Calu3 (cell line): ENCODE measurements around the gene DENR. TPM values are rescaled to one million over a fixed set of nuclear protein-coding genes. Genes with fewer than 3 reads are reported as not detected.

Experiments used
- BruUV-seq: library from RNA; stranded (reverse); fragments of 400-500 nt; replicated peaks from 2 replicates; lab custom pipeline; 2021; lab: Mats Ljungman, UMichigan
- CTCF ChIA-PET: fragments of 300-600 bp; sonication (Branson Sonifier 250); formaldehyde crosslinking; loops from one replicate; lab custom pipeline; 2022; ENCODE audit warnings: antibody characterized with exemption; lab: Charles Lee
- DNase-seq: peaks from one replicate; pipeline ENCODE4 v3.0.0; 2022
- H3K27ac Mint-ChIP-seq: one replicate; pipeline ENCODE4 v1.8.0; 2022; ENCODE audit warnings: mixed read lengths; ENCODE audit not compliant: unreplicated experiment
- H3K27me3 Mint-ChIP-seq: one replicate; pipeline ENCODE4 v1.8.0; 2022; ENCODE audit warnings: mixed read lengths; ENCODE audit not compliant: unreplicated experiment
- H3K36me3 Mint-ChIP-seq: one replicate; pipeline ENCODE4 v1.8.0; 2022; ENCODE audit warnings: mild to moderate bottlenecking, moderate library complexity, mixed read lengths; ENCODE audit not compliant: insufficient read depth, unreplicated experiment
- H3K4me1 Mint-ChIP-seq: one replicate; pipeline ENCODE4 v1.8.0; 2022; ENCODE audit warnings: mild to moderate bottlenecking, low read depth, mixed read lengths; ENCODE audit not compliant: unreplicated experiment
- H3K4me3 Mint-ChIP-seq: one replicate; pipeline ENCODE4 v1.8.0; 2022; ENCODE audit warnings: mild to moderate bottlenecking, low read depth, moderate library complexity, mixed read lengths; ENCODE audit not compliant: unreplicated experiment
- H3K9me3 Mint-ChIP-seq: one replicate; pipeline ENCODE4 v1.8.0; 2022; ENCODE audit warnings: low read depth, mixed read lengths; ENCODE audit not compliant: unreplicated experiment
- CTCF ChIP-seq: fragments of 200-600 bp; IDR thresholded peaks from one replicate; pipeline ENCODE4 v1.8.0; 2022; ENCODE audit warnings: antibody characterized with exemption; ENCODE audit not compliant: unreplicated experiment
- intact Hi-C: fragments of 100-400 bp; cut with micrococcal nuclease; formaldehyde crosslinking; loops from one replicate; pipeline ENCODE4 v1.10.0; 2022; ENCODE audit not compliant: unreplicated experiment
- total RNA-seq: library from RNA; stranded (reverse); gene quantifications from 2 replicates; pipeline ENCODE4 v1.2.3, GENCODE V29; 2022

The DENR gene
- total RNA-seq, 1 experiment from 2014 or later, result 83.2 TPM

GRCh38 chr12:122811777-122812176 lies 59.2 kb downstream of the DENR start:
- no peaks in the 10 kb centered on the region for H3K36me3 Mint-ChIP-seq
- H3K9me3 Mint-ChIP-seq, result peaks cover 2% of the 10 kb centered on the region
- no peak overlapping the region for H3K27ac Mint-ChIP-seq
- no peaks in the 10 kb centered on the region for H3K27me3 Mint-ChIP-seq
- TF ChIP-seq CTCF, result no peak
- CTCF ChIA-PET, result interaction anchor here (0.6 kb wide), 1 partner anchor 201 kb away, joined by 3 read pairs; no protein-coding TSS in a partner anchor
- no TSS peak for BruUV-seq
- no peak for DNase-seq
- intact Hi-C loops, result no loop called here
- H3K4me3 Mint-ChIP-seq, result no peak overlapping the region
- peaks cover 10% of the 10 kb centered on the region for H3K4me1 Mint-ChIP-seq

- Mint-ChIP-seq H3K4me3 (no peak overlapping the region), H3K36me3 (no peaks in the 10 kb centered on the region), H3K27me3 (no peaks in the 10 kb centered on the region), H3K4me1 (peaks cover 10% of the 10 kb centered on the region), H3K9me3 (no peaks in the 10 kb centered on the region), H3K27ac (no peak overlapping the region)
- no peak for DNase-seq
- CTCF ChIA-PET, result no interaction called here
- no peak for TF ChIP-seq CTCF
- no TSS peak for BruUV-seq
- intact Hi-C loops, result no loop called here
Measured at GRCh38 chr12:122813310-122813713, 60.7 kb downstream of the DENR start.

GRCh38 chr12:122819209-122819785 lies 66.7 kb downstream of the DENR start:
- no peak for DNase-seq
- intact Hi-C loops, result no loop called here
- H3K27me3 Mint-ChIP-seq, result no peaks in the 10 kb centered on the region
- no peak for TF ChIP-seq CTCF
- peaks cover 24% of the 10 kb centered on the region for H3K36me3 Mint-ChIP-seq
- peaks cover 28% of the 10 kb centered on the region for H3K4me1 Mint-ChIP-seq
- no peak overlapping the region for H3K4me3 Mint-ChIP-seq
- no peaks in the 10 kb centered on the region for H3K9me3 Mint-ChIP-seq
- H3K27ac Mint-ChIP-seq, result no peak overlapping the region
- CTCF ChIA-PET, result interaction anchor here (0.7 kb wide), 1 partner anchor 118 kb away, joined by 3 read pairs; no protein-coding TSS in a partner anchor
- no TSS peak for BruUV-seq

GRCh38 chr12:122820138-122820537 lies 67.5 kb downstream of the DENR start:
- Mint-ChIP-seq H3K4me3 (no peak overlapping the region), H3K9me3 (no peaks in the 10 kb centered on the region), H3K27ac (no peak overlapping the region), H3K27me3 (no peaks in the 10 kb centered on the region), H3K36me3 (peaks cover 26% of the 10 kb centered on the region), H3K4me1 (peaks cover 28% of the 10 kb centered on the region)
- BruUV-seq, result no TSS peak
- no peak for DNase-seq
- no peak for TF ChIP-seq CTCF
- intact Hi-C loops, result no loop called here
- CTCF ChIA-PET, result interaction anchor here (0.6 kb wide), 1 partner anchor 48 kb away, joined by 4 read pairs; no protein-coding TSS in a partner anchor

Other genes starting within 250 kb of the DENR start
- gene RSRC2, start 225.9 kb upstream of the DENR start, total RNA-seq, result 84.0 and 86.9 TPM in 2 replicates
- gene KNTC1, start 225.6 kb upstream of the DENR start, total RNA-seq, result 97.8 and 110 TPM in 2 replicates
- not detected in 2 replicates for gene HCAR2, start 49.5 kb upstream of the DENR start, total RNA-seq
- gene HCAR3, start 36.0 kb upstream of the DENR start, total RNA-seq, result 0.17 TPM in 1 of 2 replicates, not detected in the other
- 5.0 and 5.9 TPM in 2 replicates for gene HCAR1, start 22.0 kb upstream of the DENR start, total RNA-seq
- gene CCDC62, start 21.7 kb downstream of the DENR start, total RNA-seq, result 0.66 and 0.98 TPM in 2 replicates
- gene HIP1R, start 82.6 kb downstream of the DENR start, total RNA-seq, result 234 and 246 TPM in 2 replicates
- gene VPS37B, start 143.3 kb downstream of the DENR start, total RNA-seq, result 104 and 118 TPM in 2 replicates
- 25.6 and 26.5 TPM in 2 replicates for gene ABCB9, start 213.6 kb downstream of the DENR start, total RNA-seq
- 21.5 and 22.8 TPM in 2 replicates for gene OGFOD2, start 222.4 kb downstream of the DENR start, total RNA-seq
- 171 TPM in 2 replicates for gene ARL6IP4, start 227.9 kb downstream of the DENR start, total RNA-seq